NT2/D1 (cell line): ENCODE results near the gene SRSF8.

Source experiments
- SUZ12 ChIP-seq: IDR thresholded peaks from 2 replicates; pipeline ENCODE4 v1.6.1; 2011; ENCODE audit not compliant: insufficient read length, insufficient read depth; ENCODE audit errors: extremely low read depth
- YY1 ChIP-seq: IDR thresholded peaks from 2 replicates; pipeline ENCODE4 v1.6.1; 2011; ENCODE audit not compliant: insufficient read length, insufficient read depth
- ZNF274 ChIP-seq: IDR thresholded peaks from 2 replicates; pipeline ENCODE4 v1.6.1; 2011; ENCODE audit warnings: mild to moderate bottlenecking, low read depth, low read length

- no peak for TF ChIP-seq YY1
- no peak for TF ChIP-seq SUZ12
- TF ChIP-seq ZNF274, result no peak
These were observed 37.0 kb downstream of the SRSF8 start for GRCh38 chr11:95103701-95104100.
